ENCODE measurements around the gene SNTG2.

SNTG2 gene

DNA sequence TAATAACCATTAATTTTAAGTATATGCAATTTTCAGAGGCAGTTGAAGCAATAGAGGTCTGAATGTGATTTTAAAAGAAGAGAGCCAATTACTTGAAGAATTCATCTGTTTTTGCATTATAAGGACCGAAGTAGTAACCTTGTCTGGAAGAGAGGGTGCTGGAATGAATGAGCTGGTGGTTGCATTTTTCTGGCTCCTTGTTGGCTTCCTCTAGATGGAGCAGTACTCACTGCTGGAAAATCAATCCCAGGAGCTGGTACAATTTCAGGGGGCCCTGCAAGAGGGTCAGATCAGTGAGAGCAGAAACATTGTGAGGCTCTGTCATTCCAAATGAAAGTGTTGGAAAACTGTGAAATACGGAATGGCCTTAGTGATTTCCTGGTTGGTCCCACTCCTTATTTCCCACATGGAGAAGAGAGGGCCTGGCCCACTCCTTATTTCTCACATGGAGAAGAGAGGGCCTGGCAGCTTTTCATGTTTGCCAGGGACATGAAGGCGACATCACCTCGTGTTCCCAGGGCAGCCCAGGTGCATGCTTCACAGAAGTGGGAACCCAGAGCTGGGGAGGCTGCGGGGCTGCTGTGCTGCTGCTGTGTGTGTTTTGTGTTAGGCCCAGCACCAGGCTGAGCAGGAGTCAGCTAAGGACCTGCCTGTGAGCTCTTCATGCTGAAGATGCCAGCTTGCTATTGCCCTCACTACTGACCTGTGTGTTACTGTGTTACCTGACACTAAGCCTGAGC is 197.4 kb downstream of the SNTG2 start:
- no peak for DNase-seq (ENCODE audit: low spot score)

DNA sequence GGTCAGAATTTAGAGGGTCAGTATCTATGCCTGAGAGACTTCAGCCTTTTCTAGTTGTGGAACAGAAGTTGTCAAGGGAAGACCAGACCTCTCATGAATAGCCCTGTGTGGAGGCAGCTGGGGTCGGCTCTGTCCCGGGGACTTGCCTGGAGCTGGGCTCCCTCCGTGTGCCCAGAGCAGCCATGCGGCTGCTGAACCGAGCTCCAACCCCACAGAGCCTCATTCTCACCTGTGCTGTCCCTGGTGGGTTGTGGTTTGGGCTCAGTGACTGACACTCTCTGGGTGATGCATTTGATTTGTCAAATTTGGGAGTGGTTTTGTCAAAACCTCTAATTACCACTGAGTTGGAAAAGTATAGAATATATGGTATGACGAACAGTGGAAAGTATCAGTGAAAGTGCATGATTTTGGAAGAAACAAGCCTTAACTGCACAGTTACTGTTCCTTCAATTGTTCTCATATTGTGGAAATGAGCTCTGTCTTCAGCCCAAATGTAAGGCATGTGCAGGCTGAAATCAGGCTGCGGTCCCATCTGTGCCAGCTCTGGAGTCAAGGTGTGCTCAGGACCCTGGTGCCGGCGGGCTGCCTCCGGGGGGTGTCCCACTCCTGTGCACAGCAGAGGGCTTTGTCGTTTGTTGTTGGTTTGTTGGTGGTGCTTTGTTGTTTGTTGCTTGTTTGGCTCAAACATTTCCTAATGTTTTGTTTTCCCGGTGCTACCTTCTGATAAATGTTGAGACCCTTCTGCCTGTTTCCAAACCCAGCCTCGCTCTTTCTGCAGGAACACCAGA is 200.3 kb downstream of the SNTG2 start:
- no peak for DNase-seq (ENCODE audit: low spot score)

DNA sequence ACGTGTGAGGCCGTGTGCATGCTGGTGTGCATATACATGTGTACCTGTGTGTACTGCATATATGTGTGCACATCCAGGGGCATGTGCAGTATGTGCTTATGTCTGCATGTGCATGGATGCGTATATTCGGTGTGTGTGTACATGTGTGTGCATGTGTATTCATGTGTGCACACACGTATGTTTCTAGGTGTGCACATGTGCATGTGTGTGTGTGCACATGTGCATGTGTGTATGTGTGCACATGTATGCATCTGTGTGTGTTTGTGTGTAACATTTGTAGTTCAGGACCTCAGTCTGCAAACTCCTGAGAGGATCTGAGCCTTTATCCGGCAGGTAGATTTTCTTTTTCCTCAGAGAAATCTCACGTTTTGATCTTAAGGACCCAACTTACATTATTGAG is 201.7 kb downstream of the SNTG2 start:
- DNase-seq (ENCODE audit: low spot score), result no peak

DNA sequence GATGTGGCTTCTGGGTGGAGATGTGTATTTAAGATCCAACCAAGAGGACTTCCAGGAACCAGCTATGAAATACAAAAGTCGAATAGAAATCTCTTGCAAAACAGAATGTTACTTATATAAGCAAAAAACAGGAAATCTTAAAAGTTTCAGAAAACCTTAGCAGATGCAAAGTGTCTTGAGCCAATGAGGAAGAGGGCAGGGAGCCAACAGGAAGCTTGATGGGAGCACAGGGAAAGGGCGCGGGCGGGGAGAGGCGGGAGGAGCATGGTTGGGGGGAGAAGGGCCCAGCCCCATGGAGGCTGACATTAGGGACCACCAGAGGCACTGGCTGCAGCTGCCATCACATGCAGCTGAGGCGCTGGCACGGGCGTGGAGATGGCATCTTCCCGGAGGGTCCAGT is 203.3 kb downstream of the SNTG2 start:
- DNase-seq (ENCODE audit: low spot score), result no peak

DNA sequence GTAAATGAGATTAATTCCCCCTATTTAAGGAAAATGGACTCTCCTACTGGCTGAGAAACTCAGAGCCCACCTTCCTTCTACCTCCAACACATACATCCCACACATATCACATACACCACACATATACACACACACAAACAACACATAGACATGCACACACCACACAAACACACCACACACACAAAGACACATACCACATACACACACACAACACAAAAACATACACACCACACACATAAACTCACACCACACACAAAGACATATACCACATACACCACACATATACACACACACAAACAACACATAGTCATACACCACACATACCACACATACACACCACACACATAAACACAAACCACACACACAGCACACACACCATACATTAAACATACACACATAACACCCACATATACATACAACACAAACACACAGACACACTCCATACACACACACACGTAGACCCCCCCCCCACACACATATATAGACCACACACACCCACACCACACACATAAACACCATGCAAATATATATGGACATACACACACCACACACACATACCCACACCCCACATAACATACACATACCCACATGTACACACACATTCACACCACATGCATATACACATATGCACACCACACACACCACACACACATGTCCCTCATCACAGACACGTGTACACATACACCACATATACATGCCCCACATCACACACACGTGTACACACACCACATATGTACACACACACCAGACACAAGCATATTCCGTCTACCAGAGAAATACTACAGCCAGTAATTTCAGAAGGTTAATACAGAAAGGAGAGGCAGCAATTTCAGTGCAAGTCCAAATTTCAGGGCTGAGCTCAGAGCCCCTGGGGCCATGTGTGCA is 204.3 kb downstream of the SNTG2 start:
- no peak for DNase-seq (ENCODE audit: low spot score)

DNA sequence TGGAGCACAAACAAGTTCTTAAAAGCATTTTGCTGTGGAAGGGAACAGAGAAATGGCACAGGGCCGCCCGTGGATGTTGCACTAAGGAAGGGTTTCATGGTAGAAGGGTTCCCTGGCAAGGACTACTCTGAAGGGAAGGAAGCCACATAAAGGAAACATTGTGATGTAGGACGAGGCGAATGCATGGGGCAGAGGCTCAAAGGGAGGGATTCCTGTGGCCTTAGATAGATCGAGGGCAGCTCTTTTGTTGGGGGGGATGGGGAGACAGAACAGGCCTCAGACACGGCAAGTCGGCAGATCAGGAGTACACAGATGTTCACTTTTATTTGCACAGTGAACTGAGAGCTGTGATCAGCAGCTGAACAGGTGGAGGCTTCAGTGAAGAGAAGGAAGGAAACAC is 205.4 kb downstream of the SNTG2 start:
- DNase-seq (ENCODE audit: low spot score), result no peak

DNA sequence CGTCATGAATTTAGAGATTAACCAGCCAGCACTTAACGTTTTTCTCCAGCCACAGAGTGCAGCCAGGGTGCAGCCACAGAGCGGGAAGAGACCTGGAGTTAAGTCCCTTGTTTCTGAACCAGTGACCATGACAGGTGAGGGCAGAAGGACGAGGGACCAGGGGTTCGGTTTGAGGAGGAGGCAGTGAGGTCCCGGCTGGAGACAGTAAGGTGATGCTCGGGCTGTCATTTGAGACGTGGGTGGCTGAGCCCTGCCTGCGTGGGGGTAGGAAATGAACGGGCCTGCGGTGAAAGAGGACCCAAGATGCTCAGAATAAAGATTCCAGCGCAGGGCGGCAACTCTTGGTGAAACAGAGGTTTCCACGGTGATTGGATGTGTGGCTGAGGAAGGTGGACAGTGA is 205.9 kb downstream of the SNTG2 start:
- DNase-seq (ENCODE audit: low spot score), result no peak

DNA sequence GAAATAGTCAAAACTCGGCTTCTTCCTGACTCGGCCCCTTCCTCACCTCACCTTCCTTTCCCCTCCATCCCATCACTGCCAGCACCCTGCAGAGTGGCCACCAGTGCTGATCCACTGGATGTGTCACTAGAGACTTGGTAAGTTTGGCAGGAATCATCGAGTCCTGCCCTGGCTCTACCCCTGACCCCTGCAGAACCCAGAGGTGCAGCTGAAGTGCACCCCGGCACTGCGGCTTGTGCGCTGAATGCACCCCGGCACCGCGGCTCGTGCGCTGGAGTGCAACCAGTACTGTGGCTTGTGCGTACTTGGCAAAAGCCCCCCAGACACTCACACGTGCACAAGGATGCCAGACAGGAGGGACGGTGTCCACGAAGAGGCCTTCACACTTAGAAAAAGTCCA is 206.5 kb downstream of the SNTG2 start:
- DNase-seq (ENCODE audit: low spot score), result no peak

DNA sequence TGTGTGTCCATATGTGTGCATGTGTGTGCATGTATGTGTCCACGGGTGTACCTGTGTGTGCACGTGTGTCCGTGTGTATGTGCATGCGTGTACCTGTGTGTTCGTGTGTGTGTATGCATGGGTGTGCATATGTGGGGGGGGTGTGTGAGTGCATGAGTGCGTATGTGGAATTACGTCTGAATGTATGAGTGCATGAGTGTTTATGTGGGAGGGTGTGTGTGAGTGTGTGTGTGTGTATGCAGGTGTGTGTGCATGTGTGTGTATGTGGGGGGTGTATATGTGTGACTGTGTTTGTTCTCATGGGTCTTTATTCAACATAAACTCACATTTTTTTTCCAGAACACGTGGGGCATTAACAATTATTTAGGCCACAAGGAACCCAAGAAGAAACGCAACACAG is 208.4 kb downstream of the SNTG2 start:
- DNase-seq (ENCODE audit: low spot score), result no peak

DNA sequence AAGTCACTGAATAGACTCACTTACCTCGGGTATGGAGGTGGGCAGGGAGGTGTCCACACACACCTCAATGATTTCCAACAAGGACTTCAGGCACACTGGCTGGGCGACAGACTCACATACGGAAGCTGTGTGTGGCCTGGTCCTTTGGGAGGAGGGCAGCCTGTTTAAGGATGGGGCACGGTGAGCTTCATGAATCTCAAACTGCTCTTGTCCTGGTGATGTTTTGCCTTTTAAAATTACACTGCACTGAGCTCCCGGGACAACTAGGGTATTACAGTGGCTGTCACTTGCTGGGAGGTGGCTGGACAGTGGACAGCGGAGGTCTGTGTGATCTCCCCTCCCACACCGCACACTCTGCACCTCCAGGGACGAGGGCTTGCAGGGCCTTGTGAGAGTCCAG is 211.6 kb downstream of the SNTG2 start:
- no peak for DNase-seq (ENCODE audit: low spot score)

DNA sequence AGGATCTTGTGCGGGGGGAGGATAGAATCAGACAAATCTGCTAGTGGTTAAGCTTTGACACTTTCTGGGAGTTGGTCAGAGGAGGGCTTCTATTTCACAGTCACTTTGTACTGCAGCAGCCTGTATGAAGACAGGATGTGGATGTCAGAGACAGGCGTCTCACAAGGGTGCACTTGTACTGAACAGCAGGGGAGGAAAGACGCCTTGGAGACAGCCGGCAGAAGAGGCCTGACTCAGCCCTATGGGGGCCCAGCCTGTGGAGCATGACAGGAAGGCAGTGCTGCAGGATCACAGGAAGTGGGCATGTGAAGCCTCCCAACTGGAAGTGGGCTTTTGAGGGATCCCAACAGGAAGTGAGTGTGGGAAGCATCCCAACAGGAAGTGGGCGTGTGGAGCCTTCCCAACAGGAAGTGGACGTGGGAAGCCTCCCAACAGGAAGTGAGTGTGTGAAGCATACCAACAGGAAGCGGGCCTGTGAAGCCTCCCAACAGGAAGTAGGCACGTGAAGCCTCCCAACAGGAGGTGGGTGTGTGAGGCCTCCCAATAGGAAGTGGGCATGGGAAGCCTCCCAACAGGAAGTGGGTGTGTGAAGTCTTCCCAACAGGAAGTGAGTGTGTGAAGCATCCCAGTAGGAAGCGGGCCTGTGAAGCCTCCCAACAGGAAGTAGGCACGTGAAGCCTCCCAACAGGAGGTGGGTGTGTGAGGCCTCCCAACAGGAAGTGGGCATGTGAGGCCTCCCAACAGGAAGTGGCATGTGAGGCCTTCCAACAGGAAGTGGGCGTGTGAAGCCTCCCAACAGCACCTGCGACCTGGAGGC is 212.3 kb downstream of the SNTG2 start:
- DNase-seq (ENCODE audit: low spot score), result no peak

DNA sequence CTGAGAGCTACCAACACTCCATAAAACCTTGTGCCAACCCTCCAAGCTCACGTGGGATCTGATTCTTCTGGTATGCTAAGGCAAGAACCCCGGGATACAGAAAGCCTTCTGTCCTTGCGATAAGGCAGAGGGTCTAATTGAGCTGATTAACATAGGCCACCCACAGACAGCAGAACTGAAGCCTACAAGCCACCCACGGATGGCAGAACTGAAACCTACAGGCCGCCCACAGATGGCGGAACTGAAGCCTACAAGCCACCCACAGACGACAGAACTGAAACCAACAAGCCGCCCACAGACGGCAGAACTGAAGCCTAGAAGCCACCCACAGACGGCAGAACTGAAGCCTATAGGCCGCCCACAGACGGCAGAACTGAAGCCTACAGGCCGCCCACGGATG is 216.3 kb downstream of the SNTG2 start:
- DNase-seq (ENCODE audit: low spot score), result no peak

DNA sequence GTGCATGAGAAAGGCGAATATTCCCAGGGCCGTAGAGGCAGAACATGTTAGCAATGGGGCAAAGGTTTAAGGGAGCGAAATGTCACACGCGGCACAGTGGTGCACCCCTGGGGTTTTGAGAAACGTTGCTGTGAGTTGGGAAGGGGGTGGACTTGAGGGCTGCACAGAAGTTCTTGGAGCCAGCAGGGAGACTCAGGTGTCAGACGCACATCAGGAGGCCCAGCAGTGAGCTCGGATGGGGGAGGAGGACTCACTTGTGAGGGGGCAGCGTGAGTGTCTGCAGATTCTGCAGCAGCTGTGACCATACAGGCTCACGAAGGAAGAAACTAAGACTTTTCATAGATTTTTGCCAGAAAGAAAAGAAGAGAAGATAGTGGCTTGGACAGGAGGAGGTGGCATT is 218.2 kb downstream of the SNTG2 start:
- DNase-seq (ENCODE audit: low spot score), result no peak

DNA sequence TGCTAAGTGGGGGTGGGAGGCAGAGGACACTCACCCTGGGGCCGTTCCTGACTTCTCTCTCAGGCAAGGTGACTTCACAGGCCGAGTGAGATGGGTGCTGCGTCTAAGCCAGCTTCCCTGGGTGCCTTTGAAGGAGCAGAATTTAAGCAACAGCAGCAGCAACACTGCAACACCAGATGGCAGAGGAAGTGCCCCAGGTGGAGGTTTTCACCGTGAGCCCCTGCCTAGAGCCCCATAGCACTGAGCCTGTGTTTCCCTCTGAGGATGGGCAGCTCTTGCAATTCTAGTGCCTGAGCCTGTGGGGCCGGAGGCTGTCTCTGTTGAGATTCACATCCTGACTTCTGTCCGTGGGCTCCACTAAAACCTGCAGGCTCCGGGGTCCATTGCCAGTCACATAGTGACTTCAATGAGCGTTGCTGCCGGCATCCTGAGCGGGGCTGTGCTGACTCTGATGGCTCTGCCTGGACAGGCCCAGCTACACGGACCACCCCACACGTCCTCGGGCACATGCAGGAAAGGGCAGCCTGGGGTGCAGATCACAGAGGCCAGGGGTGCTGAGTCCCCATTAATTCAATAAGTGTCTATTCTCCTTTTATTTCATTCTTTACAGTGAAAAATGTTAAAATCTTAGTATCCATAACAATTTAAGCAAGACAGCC is 218.8 kb downstream of the SNTG2 start:
- DNase-seq (ENCODE audit: low spot score), result no peak

DNA sequence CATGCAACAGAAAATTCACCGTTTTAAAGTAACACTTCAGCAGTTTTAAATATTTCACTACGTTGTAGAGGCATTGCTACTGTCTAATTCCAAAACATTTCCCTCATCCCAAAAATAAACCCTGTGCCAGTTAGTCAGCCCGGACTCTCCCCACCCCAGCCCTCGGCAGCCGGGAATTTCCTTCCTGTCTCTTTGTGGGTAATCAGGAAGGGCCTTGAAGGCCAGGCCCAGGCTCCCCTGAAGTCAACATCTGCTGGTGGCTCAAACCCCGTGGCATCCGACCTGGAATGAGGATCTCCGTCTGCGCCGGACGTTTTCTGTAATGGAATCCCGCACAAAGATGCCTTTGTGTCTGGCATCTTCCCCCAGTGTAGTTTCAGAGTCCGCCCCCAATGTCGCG is 219.6 kb downstream of the SNTG2 start:
- no peak for DNase-seq (ENCODE audit: low spot score)

DNA sequence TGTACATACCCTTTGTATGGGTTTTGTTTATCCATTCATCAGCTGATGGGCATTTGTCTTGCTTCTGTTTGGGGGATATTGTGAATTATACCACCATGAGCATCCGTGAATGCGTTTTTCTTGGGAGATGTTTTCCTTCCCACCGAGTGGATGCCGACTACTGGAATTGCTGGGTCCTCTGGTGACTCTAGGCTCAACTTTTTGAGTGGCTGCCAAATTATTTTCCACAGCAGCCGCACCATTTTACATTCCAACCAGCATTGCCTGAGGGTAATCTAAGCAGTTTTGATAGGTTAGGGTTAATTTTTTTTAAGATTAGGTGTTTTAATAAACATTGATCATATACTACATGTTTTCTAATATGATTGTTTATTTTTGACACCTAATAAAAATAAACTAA is 220.1 kb downstream of the SNTG2 start:
- DNase-seq (ENCODE audit: low spot score), result no peak

DNA sequence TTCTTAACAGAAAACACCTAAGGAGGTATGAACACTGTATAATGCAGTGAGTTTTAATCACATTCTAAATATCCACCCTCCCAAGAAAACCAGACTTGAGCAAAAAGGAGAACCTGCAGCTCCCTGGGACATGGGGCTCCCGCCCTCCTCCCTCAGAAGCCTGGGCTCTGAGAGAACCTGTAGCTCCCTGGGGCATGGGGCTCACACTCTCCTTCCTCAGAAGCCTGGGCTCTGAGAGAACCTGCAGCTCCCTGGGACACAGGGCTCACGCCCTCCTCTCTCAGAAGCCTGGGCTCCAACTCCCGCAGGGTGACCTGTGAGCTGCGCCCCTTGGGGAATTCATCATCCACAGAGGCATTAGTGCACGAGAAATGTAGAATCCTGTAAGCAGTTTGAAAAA is 222.9 kb downstream of the SNTG2 start:
- DNase-seq (ENCODE audit: low spot score), result no peak

DNA sequence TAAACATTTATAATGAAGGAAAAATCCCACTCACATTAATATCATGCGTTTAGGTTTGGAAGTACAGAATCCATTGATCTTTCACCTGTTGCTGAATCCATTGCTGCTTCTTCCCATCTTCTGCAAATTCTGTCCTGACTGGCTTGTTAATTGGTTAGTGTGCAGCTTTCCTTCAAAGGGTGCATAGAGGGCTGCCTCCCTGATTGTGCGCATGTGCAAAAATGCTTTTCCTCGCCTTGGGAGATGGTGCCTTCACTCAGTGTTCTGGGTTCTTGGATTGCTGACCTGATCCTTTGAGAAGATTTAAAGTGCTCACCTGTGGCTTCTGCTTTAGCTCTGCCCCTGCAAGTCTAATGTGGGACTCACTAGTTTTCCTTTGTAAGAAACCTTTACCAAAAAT is 231.2 kb downstream of the SNTG2 start:
- no peak for DNase-seq (ENCODE audit: low spot score)

DNA sequence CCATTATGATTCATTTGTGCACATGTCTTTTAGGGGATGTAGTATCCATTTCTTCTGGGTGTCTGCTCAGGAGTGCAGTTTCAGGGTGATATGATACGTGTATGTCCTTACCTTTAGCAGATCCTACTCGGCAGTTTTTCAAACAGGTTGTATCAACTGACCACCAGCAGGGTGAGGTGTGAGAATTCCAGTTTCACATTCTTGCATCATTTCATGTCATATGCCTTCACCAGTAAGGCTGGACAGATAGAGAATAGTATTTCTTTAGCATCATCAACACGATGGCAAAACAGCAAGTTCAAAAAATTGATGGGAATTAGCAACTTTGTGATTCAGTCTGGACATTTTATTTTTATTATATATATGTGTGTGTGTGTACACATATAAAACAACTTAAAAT is 232.7 kb downstream of the SNTG2 start:
- no peak for DNase-seq (ENCODE audit: low spot score)

DNA sequence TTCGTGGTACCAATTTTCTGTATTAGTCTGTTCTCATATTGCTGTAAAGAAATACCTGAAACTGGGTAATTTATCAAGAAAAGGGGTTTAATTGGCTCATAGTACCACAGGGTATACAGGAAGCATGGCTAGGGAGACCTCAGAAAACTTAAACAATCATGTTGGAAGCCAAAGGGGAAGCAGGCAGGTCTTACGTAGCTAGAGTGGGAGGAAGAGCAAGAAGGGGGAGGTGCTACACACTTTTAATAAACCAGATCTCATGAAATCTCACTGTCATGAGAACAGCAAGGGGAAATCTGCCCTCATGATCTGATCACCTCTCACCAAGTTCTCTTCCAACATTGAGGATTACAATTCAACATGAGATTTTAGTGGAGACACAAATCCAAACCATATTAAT is 235.8 kb downstream of the SNTG2 start:
- no peak for DNase-seq (ENCODE audit: low spot score)

DNA sequence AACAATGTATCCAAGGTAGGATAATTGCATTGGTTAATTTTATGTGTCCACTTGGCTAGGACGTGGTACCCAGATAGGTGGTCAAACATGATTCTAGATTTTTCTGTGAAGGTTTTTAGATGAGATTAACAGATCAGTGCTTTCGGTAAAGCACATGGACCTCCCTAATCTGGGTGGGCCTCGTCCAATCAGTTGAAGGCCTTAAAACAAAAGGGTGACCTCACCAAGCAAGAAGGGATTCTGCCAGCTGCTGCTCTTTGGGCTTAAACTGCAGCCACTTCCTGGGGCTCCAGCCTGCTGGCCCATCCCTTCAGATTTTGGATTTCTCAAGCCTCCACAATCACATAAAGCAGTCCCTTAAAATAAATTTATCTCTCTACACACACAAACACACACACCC is 236.5 kb downstream of the SNTG2 start:
- DNase-seq (ENCODE audit: low spot score), result no peak
